Activated gamma-delta T cell treated with Interleukin-2 at 50 U/mL for 16 hours (primary cell): ENCODE data around the gene AHCY.
"Not testable (repeated sequence)": the region's sequence is repeated elsewhere in the genome, so short reads cannot be mapped to it uniquely, and the experiment has no call there.

Experiments used
- DNase-seq: peaks from one replicate; pipeline ENCODE4 v3.0.0-alpha.2; 2020

Gene AHCY

DNA sequence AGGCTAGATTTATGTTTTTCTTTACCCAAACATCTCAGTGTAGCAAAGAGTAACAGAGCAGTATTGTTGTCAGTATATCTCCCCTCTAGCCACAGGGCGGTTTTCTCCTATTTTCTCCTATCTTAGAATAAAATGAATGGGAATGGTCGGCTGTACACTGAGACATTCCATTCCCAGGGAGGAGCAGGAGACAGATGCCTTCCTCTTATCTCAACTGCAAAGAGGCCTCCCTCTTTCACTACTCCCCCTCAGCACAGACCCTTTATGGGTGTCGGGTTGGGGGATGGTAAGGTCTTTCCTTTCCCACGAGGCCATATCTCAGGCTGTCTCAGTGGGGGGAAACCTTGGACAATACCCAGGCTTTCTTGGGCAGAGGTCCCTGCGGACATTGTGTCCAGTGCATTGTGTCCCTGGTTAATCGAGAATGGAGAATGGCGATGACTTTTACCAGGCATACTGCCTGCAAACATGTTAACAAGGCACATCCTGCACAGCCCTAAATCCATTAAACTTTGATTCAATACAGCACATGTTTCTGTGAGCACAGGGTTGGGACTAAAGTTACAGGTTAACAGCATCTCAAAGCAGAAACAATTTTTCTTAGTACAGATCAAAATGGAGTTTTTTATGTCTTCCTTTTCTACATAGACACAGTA is 50.6 kb downstream of the AHCY start:
- DNase-seq = not testable (repeated sequence)

DNA sequence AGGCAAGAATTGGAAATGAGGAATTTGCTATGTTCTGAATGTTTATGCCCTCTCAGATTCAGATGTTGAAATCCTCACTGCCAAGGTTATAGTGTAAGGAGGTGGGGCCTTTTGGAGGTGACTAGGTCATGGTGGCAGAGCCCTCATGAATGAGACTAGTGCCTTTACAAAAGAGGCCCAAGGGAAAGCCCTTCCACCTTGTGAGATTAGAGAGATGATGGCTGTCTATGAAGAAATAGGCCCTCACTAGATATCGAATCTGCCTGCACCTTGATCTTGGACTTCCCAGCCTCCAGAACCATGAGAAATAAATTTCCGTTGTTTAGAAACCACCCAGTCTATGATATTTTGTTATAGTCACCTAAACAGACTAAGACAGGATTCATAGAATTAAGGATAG is 51.5 kb downstream of the AHCY start:
- DNase-seq = no peak

DNA sequence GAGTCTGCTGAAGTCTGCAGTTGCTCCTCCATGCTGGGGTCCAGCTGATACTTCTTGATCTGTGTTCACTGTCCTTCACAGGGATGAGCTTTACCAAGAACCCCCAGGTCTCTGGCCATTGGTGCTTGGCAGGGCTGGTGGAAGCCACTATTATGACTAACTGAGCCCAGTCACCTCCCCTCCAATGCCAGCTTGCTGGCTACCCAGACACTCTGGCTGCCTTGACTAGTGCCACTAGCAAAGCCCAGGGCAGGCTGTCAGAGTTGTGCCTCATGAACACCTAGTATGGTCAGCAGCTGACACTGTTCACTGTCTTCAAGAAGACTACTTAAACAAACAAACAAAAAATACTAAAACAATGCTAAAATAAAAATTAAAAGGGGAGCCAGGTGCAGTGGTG is 53.1 kb downstream of the AHCY start:
- no peak for DNase-seq

DNA sequence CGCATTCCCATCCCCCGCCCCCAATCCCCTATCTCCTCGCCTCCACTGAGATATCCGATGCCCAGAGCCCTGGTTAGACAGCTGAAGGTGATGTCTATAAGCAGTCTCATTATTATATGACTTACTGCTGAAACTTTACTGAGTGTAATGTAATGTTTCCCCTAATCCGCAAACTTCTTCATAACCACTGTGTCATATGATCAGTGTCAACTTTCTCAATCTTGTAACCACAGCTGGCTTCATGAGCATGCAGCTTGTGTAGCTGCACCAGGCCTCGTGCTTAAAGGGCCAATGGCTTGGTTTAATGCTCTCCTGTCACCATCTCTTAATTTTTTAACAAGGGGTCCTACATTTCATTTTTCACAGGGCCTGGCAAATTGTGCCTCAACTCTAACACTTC is 53.9 kb downstream of the AHCY start:
- DNase-seq = no peak

DNA sequence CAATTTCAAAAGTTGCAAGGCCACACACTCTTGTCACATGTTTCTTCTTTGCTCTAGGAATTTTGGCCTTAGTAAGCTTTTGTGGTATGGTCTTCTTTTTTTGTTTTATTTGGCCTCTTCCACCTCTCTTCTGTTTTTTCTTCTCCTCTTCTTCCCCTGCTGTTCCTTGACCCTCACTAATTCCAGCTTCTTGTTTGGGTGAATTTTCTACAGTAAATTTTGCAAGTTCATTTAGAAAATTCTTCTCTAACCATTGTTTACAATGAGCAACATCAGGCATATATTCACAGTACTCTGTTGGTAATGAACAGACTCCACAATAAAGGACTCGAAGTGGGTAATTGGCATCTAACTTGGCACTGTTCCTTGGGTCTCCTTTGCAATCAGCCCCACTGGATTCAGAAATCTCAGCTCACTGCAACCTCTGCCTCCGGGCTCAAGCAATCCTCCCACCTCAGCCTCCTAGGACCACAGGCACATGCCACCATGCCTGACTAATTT is 57.0 kb downstream of the AHCY start:
- DNase-seq = no peak

DNA sequence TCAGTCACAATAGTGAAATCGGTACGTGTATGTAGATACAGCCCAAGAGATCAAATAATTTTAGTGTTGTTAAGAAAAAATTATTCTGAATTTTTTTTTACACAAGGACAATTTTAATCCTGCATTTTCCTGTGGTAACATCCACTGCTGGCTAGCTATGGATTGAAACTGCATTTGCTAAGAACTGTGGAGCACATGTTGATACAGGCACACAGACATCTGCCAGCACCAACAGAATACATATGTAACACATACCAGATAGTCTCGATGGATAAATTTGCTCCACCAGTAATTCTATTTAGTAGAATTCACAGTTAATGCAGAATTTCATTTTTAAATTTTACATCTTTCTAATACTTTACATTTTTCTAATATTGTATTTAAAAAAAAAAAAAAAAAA is 59.8 kb downstream of the AHCY start:
- DNase-seq = no peak

DNA sequence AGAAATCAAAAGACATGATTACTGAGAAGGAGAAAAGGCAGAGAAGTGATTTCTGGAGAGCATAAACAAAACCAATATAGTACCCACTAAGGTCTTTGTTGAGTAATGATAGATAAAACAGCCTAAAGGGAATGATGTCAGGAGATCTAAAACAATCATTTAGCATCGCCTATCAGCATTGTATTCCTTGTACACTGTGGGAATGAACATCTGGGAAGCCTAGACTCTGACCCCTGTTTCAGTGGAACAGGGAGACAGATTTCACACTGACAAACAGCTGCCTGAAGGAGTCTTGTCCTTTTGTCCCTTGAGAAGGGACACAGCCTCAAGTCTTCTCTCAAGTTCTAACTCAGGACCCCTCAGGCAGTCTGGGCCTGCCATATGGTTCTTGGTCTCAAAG is 60.3 kb downstream of the AHCY start:
- DNase-seq = no peak

DNA sequence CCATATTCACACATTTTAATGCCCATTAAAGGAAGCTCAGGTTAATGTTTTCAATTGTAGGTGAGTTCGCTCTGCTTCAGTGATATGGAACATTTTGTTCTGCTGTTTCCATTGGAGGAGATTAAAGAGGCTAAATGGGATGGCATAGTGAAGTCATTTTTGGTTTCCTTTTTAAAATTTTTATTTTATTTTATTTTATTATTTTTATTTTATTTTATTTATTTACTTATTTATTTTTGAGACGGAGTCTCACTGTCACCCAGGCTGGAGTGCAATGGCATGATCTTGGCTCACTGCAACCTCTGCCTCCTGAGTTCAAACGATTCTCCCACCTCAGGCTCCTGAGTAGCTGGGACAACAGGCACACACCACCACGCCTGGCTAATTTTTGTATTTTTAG is 61.1 kb downstream of the AHCY start:
- not testable (repeated sequence) for DNase-seq

DNA sequence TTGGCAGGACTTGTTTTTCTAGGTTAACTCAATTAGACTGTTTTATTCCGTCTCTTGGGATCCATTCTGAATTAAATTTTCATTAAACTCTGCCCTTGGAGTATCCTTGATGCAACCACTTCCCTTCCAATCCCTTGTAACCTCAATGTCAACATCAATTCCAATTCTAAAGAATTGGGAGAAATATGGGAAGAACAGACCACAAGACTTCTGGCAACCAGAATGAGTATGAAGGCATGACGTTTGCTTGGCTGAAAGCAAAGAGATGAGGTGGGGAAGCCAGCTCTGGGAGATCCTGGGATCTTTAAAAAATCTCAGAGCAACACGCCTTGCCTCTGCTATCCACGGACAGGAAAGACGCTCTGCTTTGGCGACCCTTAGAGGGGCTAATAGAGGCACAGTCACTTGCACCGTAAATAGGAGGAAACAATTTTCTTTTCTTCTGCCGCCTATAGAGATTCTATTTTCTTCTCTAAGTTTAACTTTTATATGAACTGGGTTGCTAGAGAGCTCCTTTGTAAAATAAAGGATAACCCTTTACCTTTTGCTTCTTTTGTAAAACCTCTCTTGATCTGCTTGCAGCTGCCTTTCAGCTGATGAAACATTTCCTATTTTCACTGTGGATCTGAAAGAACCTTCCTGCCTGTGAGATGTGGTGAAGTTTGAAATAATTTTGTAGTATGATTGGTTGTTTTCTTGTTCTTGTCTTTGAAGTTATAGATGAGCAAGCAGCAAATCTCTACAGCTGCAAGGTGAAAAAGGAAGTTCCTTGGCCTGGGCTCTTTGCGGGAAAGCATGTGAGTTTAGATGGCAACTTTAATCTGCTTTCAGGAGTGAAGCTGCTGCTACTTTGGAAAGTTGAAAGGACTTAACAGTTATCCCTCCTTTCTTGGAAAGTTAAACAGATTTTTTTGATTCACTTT is 62.2 kb downstream of the AHCY start, which contains the start of gene ASIP:
Gene ASIP, plus strand, starts transcription at position 731 of the 923 bp plus-strand sequence. CDS start 18,952 bp downstream, outside the sequence.
- no peak for DNase-seq

DNA sequence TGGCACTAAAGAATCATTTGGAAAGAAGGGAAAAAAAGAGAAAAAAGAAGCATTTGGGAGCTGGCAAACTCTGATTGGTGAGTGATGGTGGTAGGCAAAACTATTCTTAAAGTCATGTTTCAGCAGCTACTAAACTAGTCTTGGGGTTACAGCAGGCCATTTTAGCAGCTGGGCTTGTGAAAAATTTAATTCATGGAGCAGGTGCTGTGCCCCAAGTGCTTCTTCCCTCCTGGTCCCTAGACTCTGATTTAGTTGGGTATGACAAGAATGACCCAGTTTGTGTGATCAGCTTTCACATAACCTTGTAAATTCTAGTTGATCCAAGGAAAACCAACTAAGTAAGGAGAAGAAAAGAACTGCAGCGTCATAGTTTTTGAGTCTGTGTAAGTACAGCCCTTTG is 63.0 kb downstream of the AHCY start:
- no peak for DNase-seq

DNA sequence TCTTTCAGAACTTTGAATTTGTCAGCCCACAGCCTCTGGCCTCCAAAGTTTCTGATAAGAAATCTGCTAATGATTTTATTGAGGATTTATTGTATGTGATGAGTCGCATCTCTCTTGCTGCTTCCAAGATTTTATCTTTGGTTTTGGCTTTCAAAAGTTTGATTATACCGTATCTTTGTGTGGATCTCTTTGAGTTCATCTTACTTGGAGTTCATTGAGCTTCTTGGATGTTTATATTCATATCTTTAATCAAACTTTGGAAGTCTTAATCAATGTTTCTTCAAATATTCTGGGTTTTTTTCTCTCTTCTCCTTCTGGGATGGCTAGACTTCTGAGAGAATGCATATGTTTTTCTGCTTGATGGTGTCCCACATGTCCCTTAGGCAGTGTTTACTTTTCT is 65.2 kb downstream of the AHCY start:
- no peak for DNase-seq

DNA sequence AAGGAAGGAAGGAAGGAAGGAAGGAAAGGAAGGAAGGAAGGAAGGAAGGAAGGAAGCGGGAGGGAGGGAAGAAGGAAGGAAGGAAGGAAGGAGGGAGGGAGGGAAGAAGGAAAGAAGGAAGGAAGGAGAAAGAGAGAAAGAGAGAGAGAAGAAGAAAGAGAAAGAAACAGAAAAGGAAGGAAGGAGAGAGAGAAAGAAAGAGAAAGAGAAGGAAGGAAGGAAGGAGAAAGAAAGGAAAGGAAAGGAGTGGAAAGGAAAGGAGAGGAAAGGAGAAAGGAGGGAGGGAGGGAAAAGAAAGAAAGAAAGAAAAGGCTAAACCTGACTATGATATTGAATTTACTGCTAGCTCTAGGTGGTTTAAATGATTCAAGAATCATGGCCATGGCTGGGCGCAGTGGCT is 67.3 kb downstream of the AHCY start:
- DNase-seq = no peak

DNA sequence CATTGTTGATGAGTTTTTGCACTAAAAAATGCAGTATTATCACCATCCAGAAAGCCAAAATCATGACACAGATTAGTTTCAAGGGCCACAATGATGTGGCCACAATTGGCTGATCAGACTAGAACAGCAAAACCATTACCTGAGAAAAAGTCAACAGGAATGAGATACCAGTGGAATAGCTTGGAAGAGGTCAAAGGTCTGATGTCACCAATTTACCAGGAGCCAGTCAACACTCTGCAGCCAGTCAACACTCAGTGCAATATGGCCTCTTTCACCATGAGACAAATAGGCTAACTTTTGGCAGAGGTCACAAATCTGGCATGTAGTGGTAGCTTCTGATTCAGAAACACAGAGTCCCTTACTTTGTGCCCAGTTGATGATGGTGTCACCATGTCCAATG is 69.5 kb downstream of the AHCY start:
- DNase-seq = no peak

DNA sequence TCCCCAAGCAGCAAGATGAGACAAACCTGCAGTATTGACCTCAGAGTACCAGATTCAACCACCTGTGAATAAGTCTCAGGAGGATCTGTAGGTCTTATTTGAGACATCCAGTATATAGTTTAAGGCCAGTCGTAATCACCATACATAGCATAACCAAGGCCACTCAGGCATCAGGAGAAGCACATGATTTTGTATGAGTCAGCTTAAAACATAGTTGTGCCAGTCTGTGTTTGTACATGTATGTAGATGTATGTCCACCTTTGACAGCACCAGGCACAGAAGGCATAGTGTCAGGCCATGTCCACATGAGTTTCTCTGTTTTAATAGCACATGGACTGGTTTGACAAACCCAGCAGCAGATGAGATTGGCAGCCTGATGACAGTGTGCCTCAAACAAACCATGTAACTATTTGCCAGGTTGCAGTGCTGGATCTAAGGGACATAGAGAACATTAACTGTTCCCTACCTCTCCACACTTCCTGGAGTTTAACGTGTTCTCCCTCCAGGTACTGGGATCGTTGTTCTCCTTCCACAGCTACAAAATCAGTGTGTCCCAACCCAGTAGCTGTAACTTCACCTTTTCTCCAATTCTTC is 70.6 kb downstream of the AHCY start:
- no peak for DNase-seq

DNA sequence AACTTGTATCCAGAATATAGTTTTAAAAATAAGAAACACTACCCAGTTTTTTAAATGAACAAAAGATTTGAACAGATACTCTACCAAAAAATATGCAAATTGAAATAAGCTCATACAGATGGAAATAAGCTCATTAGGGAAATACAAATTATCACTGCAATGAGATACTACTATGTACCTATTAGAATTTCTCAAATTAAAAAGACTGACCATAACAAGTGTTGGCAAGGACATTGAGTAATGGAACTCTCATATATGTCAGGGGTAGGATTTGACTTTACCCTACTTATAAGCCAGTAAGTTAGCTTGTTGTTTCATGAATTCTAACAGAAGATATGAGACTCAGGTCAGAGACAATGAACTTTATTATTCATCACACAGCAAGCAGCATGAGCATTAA is 71.5 kb downstream of the AHCY start:
- no peak for DNase-seq
